ENCODE results near the gene FAM20B. TPM values are rescaled to one million over a fixed set of nuclear protein-coding genes. Genes with fewer than 3 reads are reported as not detected.

FAM20B gene
- total RNA-seq, 1 experiment from 2014 or later, result 28.6 TPM

DNA sequence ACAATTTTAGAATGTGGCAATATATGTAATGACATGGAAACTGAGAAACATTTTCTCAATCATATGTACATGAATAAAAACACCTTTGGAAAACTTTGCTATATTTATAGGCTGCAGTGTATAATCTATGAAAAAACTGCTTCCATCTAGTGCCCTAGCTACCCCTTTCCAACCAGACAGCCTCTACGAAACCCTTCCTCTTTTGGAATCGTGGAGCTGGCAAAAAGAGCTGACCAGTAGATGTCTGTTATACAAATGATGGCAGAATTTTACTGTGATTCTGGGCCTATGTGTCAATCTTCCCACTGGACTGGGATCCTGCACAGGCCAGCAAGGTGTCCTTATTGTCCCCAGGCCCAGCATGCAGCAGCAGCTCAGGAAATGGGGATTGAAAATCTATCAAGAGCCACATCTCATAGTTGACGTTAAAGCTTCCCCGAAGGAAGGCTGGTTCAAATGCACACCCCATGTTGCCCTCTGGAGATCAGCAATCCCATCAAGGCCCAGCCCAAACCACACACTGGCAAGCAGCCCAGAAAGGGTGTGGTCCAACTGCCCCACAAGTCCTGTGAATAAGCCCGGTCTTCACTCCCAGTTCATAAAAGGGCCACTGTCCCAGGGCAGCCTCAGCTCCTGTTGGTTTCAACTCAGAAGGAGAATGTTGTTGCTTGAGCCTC, 8.8 kb upstream of the FAM20B start:
- in situ Hi-C loops (cut with HindIII; ENCODE audit: low pct_unique_long_range_greater_than_20kb, low sequenced_read_pairs), result loop anchor here (25.0 kb wide), 1 partner anchor 230 kb away; no protein-coding TSS in a partner anchor
- DNase-seq (ENCODE audit: low read depth, low spot score), result peak; percentile 99

- peak; percentile 20 for DNase-seq (ENCODE audit: low read depth, low spot score)
- in situ Hi-C loops (cut with HindIII; ENCODE audit: low pct_unique_long_range_greater_than_20kb, low sequenced_read_pairs), result loop anchor here (25.0 kb wide), 1 partner anchor 230 kb away; no protein-coding TSS in a partner anchor
Observed at GRCh38 chr1:179017383-179018326, 8.0 kb upstream of the FAM20B start.

DNA sequence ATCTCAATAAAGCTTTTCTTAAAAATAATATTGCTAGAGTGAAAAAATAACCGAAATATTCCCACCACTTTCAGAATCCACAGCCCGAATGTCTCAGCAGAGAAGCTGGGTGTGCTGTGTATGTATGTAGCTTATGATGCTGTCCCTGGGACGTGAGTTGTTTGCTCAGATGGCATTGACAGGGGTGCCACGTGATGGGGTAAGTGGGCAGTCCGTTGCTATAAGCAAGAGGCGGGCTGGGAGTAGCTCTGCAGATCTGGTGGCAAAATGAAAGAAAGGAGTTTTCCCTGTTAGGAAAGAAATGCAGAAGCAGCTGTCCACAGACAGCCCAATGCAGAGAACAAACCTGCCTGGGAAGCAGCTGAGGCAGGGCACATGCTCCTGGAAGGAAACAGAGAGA, 3.8 kb upstream of the FAM20B start:
- in situ Hi-C loops (cut with HindIII; ENCODE audit: low pct_unique_long_range_greater_than_20kb, low sequenced_read_pairs), result loop anchor here (25.0 kb wide), 1 partner anchor 235 kb away; no protein-coding TSS in a partner anchor

GRCh38 chr1:179023946-179024650, 1.6 kb upstream of the FAM20B start:
- DNase-seq (ENCODE audit: low read depth, low spot score), result no peak
- in situ Hi-C loops (cut with HindIII; ENCODE audit: low pct_unique_long_range_greater_than_20kb, low sequenced_read_pairs), result loop anchor here (25.0 kb wide), 1 partner anchor 237 kb away; no protein-coding TSS in a partner anchor

More for the DNA sequence above, 3.8 kb upstream of the FAM20B start:
- peak; percentile 59 for DNase-seq (ENCODE audit: low read depth, low spot score)

- in situ Hi-C loops (cut with HindIII; ENCODE audit: low pct_unique_long_range_greater_than_20kb, low sequenced_read_pairs), result no loop called here
- DNase-seq (ENCODE audit: low read depth, low spot score), result peak; percentile 56
Observed at GRCh38 chr1:179025975-179026812, 500 bp downstream of the FAM20B start.

DNA sequence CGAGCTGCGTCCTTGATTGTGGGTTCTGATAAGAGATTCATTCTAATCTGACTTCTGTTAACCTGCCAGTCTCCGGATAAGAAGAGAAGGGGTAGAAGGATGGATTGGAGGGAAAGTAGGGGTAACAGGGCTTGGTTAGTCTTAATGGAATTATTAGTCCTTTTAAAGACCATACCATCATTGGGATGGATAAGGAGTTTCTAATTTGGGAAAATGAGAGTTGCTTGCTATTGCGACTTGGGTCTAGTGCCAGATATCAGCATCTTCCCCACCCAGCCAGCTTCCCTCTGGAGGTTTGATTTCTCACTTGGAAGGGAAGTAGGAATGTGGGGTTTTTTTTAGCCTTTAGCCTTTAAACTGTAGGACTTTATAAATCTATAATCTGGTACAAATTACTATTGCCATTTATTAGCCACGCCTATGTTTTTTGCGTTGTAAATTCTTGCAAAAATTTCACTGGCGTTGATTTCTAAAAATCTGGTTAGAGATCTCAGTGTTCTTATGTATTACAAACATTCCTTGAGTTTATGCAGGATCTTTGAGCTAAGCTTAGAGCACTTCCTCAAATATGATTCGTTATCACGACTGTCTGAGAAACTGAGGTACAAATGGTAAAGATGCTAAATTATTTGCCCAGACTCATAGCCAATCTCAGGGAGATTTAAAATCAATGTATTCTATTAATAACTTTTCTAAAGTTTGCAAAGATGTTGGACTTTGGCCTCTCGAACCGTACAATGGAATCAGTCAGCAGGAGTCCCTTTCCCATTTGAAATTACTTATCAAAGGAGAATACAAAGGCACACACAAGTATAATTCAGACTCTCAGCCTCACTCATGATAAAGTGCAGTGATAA, 1.3 kb downstream of the FAM20B start:
- in situ Hi-C loops (cut with HindIII; ENCODE audit: low pct_unique_long_range_greater_than_20kb, low sequenced_read_pairs), result no loop called here
- DNase-seq (ENCODE audit: low read depth, low spot score), result no peak

DNA sequence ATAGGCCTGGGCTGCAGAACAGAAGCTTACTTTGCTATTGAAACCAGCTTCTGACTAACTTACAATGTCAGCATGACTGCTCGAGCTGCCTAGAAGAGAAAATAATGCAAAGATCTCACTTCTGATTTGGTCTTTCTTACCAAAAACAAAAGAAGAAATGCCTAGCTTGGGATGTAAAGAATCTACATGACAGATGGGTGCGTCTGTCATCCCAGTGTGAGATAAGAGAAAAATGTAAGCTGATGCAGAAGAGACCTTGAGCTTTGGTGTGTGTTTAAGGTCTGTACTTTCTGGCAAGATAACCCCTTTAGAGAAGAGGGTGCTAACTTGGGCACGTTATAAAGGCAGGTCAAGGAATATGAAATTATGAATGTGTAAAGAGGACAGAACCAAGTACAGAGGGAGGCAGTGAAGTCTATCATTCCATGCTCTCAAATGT, 3.6 kb downstream of the FAM20B start:
- in situ Hi-C loops (cut with HindIII; ENCODE audit: low pct_unique_long_range_greater_than_20kb, low sequenced_read_pairs), result no loop called here
- DNase-seq (ENCODE audit: low read depth, low spot score), result no peak

GRCh38 chr1:179030130-179030529, 4.4 kb downstream of the FAM20B start:
- no peak for DNase-seq (ENCODE audit: low read depth, low spot score)
- in situ Hi-C loops (cut with HindIII; ENCODE audit: low pct_unique_long_range_greater_than_20kb, low sequenced_read_pairs), result no loop called here

GRCh38 chr1:179030683-179031082, 5.0 kb downstream of the FAM20B start:
- no peak for DNase-seq (ENCODE audit: low read depth, low spot score)
- in situ Hi-C loops (cut with HindIII; ENCODE audit: low pct_unique_long_range_greater_than_20kb, low sequenced_read_pairs), result no loop called here

GRCh38 chr1:179031284-179031683, 5.6 kb downstream of the FAM20B start:
- DNase-seq (ENCODE audit: low read depth, low spot score), result no peak
- in situ Hi-C loops (cut with HindIII; ENCODE audit: low pct_unique_long_range_greater_than_20kb, low sequenced_read_pairs), result no loop called here

DNA sequence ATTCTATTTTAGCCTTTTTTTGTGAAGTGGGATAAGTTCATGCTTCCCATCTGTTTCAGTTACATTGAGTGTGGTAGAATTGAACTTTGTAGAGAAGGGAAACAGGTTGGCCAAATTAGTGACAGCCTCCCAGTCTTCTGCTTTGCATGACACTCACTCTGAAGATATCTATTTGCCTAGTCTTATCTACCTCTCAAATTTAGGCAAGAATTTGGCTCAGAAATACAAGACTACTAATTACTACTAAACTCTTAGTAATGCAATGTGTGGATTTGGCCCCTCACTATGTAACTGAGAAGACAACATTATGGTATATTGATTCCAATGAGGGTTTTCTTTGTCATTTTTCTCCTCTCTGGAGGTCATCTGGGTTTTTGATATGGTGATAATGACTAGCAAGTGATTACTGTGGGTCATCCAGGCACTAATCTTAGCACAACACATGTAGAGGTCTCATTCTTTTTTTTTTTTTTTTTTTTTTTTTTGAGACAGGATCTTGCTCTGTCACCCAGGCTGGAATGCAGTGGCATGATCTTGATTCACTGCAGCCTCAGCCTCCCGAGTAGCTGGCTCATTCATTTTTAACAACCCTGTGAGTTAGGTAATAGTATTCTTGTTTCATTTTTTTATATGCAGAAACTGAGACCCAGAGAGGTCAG, 6.3 kb downstream of the FAM20B start:
- in situ Hi-C loops (cut with HindIII; ENCODE audit: low pct_unique_long_range_greater_than_20kb, low sequenced_read_pairs), result no loop called here
- DNase-seq (ENCODE audit: low read depth, low spot score), result peak; percentile 30

DNA sequence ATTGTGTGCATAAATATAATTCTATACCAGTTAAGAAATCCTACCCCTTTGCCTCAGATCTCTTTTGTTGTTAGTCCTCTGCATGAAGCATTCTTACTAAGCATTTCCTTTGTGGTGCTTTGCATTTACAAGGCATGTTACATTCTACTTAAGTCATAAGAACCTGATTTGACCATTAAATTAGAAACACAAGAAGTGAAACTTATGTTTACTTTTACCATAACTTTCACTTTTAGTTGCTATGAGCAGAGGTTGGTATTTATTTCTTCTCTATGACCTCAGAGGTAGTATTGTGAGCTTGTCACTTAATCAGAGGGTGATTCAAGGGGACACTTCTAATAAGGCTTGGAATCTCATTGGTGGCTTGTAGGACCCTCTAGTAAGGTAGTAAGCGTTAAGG, 9.0 kb downstream of the FAM20B start:
- DNase-seq (ENCODE audit: low read depth, low spot score), result no peak
- in situ Hi-C loops (cut with HindIII; ENCODE audit: low pct_unique_long_range_greater_than_20kb, low sequenced_read_pairs), result no loop called here

DNA sequence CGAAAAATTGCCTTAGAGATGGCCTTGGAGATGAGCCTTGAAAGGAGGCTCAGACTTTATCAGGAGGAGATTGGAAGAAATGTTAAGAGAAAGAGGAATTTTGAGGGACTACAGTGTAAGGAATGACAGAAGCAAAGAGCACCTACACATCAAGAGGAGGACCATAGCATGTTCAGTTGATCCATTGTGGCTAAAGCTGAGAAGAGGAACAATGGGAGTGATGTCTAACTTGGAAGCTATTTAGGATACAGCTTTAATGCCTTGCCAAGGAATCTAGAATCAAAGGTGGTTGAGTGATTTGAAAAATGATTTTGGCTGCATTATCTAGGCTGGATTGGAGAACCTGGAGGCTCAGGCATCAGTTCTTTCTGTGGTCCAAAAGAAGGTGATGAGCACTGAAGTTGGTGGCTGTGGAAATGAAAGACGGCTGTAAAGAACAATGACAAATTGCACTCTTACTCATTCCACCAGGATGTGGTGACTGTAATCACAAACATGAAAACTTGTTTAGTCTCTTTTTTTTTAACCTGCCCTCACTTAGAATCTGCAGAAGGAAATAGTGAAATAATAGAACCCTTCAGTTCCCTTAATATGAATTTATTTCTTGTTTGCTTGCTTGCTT, 11.3 kb downstream of the FAM20B start:
- in situ Hi-C loops (cut with HindIII; ENCODE audit: low pct_unique_long_range_greater_than_20kb, low sequenced_read_pairs), result no loop called here
- no peak for DNase-seq (ENCODE audit: low read depth, low spot score)

DNA sequence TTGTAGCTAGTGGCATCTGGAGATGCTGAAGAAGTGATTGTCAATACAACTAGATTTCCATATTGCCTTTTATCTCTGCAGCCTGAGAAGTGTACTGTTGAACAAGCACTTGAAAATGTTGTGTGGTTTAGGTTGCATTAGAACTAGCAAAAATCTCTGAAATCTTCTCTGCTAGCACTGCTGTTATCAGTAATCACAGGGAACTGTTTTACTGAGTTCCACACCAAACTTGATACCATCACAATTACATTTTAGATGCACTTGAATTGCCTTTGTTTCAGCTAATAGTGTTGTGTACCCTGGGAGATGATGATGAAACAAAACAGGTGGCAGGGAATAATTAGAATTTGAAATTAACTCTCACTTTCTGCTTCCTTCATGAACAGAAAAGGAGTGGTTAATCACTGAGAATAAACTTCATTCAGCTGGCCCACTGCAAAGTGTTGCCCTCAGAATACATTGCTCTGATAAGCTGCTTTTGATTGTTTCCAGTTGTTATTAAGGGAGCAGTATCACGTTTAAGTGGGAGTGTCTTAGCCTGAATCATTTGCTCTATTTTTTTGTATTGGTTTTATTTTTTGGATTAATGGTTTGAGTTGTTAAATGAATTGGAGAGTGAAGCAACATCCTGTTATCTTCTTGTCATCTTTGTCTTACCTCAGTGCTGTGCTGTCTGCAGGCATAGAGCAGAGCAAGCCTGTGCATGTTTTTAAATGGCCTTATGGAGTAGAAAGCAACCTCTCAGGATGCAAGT, 13.0 kb downstream of the FAM20B start:
- DNase-seq (ENCODE audit: low read depth, low spot score), result no peak
- in situ Hi-C loops (cut with HindIII; ENCODE audit: low pct_unique_long_range_greater_than_20kb, low sequenced_read_pairs), result no loop called here
